ENCODE data around the gene RNGTT.
"Not testable (repeated sequence)": the region's sequence is repeated elsewhere in the genome, so short reads cannot be mapped to it uniquely, and the experiment has no call there.

RNGTT gene

DNA sequence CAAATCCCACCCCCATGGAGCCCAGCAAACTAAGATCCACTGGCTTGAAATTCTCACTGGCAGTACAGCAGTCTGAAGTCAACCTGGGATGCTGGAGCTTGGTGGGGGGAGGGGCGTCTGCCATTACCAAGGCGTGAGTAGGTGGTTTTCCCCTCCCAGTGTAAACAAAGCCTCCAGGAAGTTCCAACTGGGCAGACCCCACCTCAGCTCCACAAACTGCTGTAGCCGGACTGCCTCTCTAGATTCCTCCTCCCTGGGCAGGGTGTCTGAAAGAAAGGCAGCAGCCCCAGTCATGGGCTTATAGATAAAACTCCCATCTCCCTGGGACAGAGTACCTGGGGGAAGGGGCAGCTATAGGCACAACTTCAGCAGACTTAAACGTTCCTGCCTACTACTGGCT lies 135.8 kb downstream of the RNGTT start:
- H3K4me1 ChIP-seq (ENCODE audit: control insufficient read depth, insufficient read depth, low read length, poor library complexity, severe bottlenecking); H3K36me3 ChIP-seq (ENCODE audit: control insufficient read depth, insufficient read depth, low read length); H3K9me3 ChIP-seq (ENCODE audit: control insufficient read depth, low read length); H3K27ac ChIP-seq (ENCODE audit: insufficient read depth, low read length, poor library complexity, severe bottlenecking); H3K4me3 ChIP-seq (ENCODE audit: insufficient read depth, low read depth, low read length, poor library complexity, severe bottlenecking); DNase-seq; H3K27me3 ChIP-seq (replicated peaks; ENCODE audit: control insufficient read depth, insufficient read depth, low read length, poor library complexity, severe bottlenecking): not testable (repeated sequence)

GRCh38 chr6:88825856-88826255 lies 137.6 kb downstream of the RNGTT start:
- no peak for DNase-seq
- Histone ChIP-seq H3K4me1 (ENCODE audit: control insufficient read depth, insufficient read depth, low read length, poor library complexity, severe bottlenecking) (no peaks in the 10 kb centered on the region), H3K9me3 (ENCODE audit: control insufficient read depth, low read length) (no peaks in the 10 kb centered on the region), H3K36me3 (ENCODE audit: control insufficient read depth, insufficient read depth, low read length) (peaks cover 3% of the 10 kb centered on the region), H3K27ac (ENCODE audit: insufficient read depth, low read length, poor library complexity, severe bottlenecking) (no peak overlapping the region), H3K27me3 (replicated peaks; ENCODE audit: control insufficient read depth, insufficient read depth, low read length, poor library complexity, severe bottlenecking) (no peaks in the 10 kb centered on the region), H3K4me3 (ENCODE audit: insufficient read depth, low read depth, low read length, poor library complexity, severe bottlenecking) (no peak overlapping the region)

GRCh38 chr6:88823998-88824397 lies 139.4 kb downstream of the RNGTT start:
- Histone ChIP-seq H3K27ac (ENCODE audit: insufficient read depth, low read length, poor library complexity, severe bottlenecking) (no peak overlapping the region), H3K36me3 (ENCODE audit: control insufficient read depth, insufficient read depth, low read length) (peaks cover 3% of the 10 kb centered on the region), H3K4me1 (ENCODE audit: control insufficient read depth, insufficient read depth, low read length, poor library complexity, severe bottlenecking) (no peaks in the 10 kb centered on the region), H3K4me3 (ENCODE audit: insufficient read depth, low read depth, low read length, poor library complexity, severe bottlenecking) (no peak overlapping the region), H3K9me3 (ENCODE audit: control insufficient read depth, low read length) (no peaks in the 10 kb centered on the region), H3K27me3 (replicated peaks; ENCODE audit: control insufficient read depth, insufficient read depth, low read length, poor library complexity, severe bottlenecking) (no peaks in the 10 kb centered on the region)
- no peak for DNase-seq

DNA sequence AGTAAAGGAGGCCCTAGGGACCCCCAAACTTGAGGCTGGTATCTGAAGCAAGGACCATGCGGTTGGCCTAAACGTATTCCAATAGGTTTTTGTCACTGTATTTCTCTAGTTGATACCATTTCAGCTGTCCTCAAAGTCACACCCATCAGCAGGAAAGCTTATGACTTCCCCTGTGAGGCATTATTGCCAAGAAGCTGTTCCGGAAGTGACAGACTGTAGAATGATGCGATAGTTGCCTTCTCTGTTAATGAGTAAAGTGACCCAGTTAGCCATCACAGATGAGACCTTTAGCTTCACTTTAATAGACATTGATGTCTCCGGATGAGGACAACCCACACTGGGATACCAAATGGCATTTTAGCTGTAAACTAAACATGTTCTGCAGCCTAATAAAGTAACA lies 147.9 kb downstream of the RNGTT start:
- Histone ChIP-seq H3K27me3 (replicated peaks; ENCODE audit: control insufficient read depth, insufficient read depth, low read length, poor library complexity, severe bottlenecking) (no peaks in the 10 kb centered on the region), H3K27ac (ENCODE audit: insufficient read depth, low read length, poor library complexity, severe bottlenecking) (no peak overlapping the region), H3K36me3 (ENCODE audit: control insufficient read depth, insufficient read depth, low read length) (no peaks in the 10 kb centered on the region), H3K4me1 (ENCODE audit: control insufficient read depth, insufficient read depth, low read length, poor library complexity, severe bottlenecking) (no peaks in the 10 kb centered on the region), H3K4me3 (ENCODE audit: insufficient read depth, low read depth, low read length, poor library complexity, severe bottlenecking) (no peak overlapping the region), H3K9me3 (ENCODE audit: control insufficient read depth, low read length) (no peaks in the 10 kb centered on the region)
- no peak for DNase-seq

DNA sequence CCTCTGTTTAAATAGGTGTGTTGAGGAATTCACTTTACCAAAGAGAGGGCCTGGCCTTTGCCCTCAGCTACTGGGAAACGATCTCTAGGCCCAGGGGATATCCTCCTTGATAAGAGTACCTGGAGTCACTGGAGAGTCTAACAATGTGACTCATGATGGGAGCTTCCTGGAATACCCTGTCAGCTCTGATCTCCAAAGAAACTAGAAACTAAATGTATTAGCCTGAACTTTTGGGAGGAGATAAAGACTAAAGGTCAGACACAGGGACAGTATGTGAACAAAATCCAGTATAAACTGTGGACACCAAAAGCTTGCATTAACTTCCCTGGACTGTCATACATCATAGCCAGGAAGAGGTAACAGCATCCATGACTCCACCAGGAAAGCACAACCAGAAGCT lies 148.5 kb downstream of the RNGTT start:
- H3K27me3 ChIP-seq (replicated peaks; ENCODE audit: control insufficient read depth, insufficient read depth, low read length, poor library complexity, severe bottlenecking): no peaks in the 10 kb centered on the region
- no peaks in the 10 kb centered on the region for H3K36me3 ChIP-seq (ENCODE audit: control insufficient read depth, insufficient read depth, low read length)
- no peaks in the 10 kb centered on the region for H3K9me3 ChIP-seq (ENCODE audit: control insufficient read depth, low read length)
- no peaks in the 10 kb centered on the region for H3K4me1 ChIP-seq (ENCODE audit: control insufficient read depth, insufficient read depth, low read length, poor library complexity, severe bottlenecking)
- no peak overlapping the region for H3K4me3 ChIP-seq (ENCODE audit: insufficient read depth, low read depth, low read length, poor library complexity, severe bottlenecking)
- H3K27ac ChIP-seq (ENCODE audit: insufficient read depth, low read length, poor library complexity, severe bottlenecking): no peak overlapping the region
- DNase-seq: no peak

GRCh38 chr6:88813045-88813444 lies 150.4 kb downstream of the RNGTT start:
- Histone ChIP-seq H3K4me1 (ENCODE audit: control insufficient read depth, insufficient read depth, low read length, poor library complexity, severe bottlenecking) (no peaks in the 10 kb centered on the region), H3K4me3 (ENCODE audit: insufficient read depth, low read depth, low read length, poor library complexity, severe bottlenecking) (no peak overlapping the region), H3K36me3 (ENCODE audit: control insufficient read depth, insufficient read depth, low read length) (no peaks in the 10 kb centered on the region), H3K9me3 (ENCODE audit: control insufficient read depth, low read length) (no peaks in the 10 kb centered on the region), H3K27me3 (replicated peaks; ENCODE audit: control insufficient read depth, insufficient read depth, low read length, poor library complexity, severe bottlenecking) (no peaks in the 10 kb centered on the region), H3K27ac (ENCODE audit: insufficient read depth, low read length, poor library complexity, severe bottlenecking) (no peak overlapping the region)
- DNase-seq: no peak

DNA sequence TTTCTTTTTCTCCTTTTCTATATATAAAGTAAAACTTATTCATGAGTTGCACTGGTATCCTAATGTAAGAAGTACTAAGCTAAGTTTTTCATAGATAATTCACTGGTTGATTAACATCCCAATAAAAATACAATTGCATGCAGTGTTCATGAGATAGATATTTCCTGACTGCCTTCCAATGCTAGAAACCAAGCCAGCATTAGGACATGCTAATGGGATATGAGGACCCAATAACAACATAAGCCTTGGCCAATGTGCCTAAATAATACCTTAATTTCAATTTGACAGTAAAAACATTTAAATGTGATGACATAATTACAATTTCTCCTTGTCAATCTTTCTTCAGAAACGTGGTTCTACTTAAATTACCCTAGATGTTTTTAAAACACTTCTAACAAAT lies 152.7 kb downstream of the RNGTT start:
- Histone ChIP-seq H3K27me3 (replicated peaks; ENCODE audit: control insufficient read depth, insufficient read depth, low read length, poor library complexity, severe bottlenecking) (no peaks in the 10 kb centered on the region), H3K4me3 (ENCODE audit: insufficient read depth, low read depth, low read length, poor library complexity, severe bottlenecking) (no peak overlapping the region)
- DNase-seq: no peak

DNA sequence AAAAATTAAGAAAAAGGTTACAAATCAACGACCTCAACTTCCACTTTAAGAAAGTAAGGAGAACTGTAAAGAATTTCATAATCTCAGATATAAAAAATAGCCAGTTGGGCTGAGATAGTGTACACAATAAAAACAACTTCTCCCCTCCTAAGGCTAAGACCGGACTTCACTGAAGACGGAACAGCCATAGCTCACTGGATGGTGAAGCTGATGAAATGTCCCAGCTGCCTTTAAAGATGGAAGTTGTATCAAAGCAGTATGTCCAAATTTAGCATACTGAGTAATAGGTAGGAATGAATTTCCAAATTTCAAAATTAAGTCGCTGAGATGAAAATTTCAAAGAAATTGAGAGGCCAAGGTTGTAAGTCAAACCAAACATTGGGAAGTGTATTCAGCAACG lies 153.3 kb downstream of the RNGTT start:
- Histone ChIP-seq H3K27ac (ENCODE audit: insufficient read depth, low read length, poor library complexity, severe bottlenecking) (no peak overlapping the region), H3K27me3 (replicated peaks; ENCODE audit: control insufficient read depth, insufficient read depth, low read length, poor library complexity, severe bottlenecking) (no peaks in the 10 kb centered on the region), H3K4me3 (ENCODE audit: insufficient read depth, low read depth, low read length, poor library complexity, severe bottlenecking) (no peak overlapping the region), H3K36me3 (ENCODE audit: control insufficient read depth, insufficient read depth, low read length) (no peaks in the 10 kb centered on the region), H3K4me1 (ENCODE audit: control insufficient read depth, insufficient read depth, low read length, poor library complexity, severe bottlenecking) (no peaks in the 10 kb centered on the region), H3K9me3 (ENCODE audit: control insufficient read depth, low read length) (no peaks in the 10 kb centered on the region)
- DNase-seq: no peak

More for the DNA sequence above, 152.7 kb downstream of the RNGTT start:
- Histone ChIP-seq H3K27ac (ENCODE audit: insufficient read depth, low read length, poor library complexity, severe bottlenecking) (no peak overlapping the region), H3K9me3 (ENCODE audit: control insufficient read depth, low read length) (no peaks in the 10 kb centered on the region), H3K36me3 (ENCODE audit: control insufficient read depth, insufficient read depth, low read length) (no peaks in the 10 kb centered on the region), H3K4me1 (ENCODE audit: control insufficient read depth, insufficient read depth, low read length, poor library complexity, severe bottlenecking) (no peaks in the 10 kb centered on the region)

DNA sequence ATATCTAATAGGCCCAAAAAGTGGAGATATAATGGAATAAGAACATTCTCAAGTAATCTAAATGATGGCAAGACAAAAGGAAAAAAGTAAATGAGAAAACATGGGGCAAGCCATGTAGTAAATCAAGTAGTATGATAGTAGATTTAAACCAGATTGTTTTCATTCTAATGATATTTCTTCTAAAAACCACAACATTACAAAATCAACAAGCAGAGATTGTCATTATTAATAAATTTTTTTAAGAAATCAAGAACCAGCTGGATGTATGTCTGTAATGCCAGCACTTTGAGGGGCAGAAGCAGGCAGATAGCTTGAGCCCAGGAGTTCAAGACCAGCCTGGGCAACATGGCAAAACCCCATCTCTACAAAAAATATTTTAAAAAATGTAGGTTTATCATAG lies 155.0 kb downstream of the RNGTT start:
- Histone ChIP-seq H3K27me3 (replicated peaks; ENCODE audit: control insufficient read depth, insufficient read depth, low read length, poor library complexity, severe bottlenecking) (no peaks in the 10 kb centered on the region), H3K4me1 (ENCODE audit: control insufficient read depth, insufficient read depth, low read length, poor library complexity, severe bottlenecking) (no peaks in the 10 kb centered on the region), H3K4me3 (ENCODE audit: insufficient read depth, low read depth, low read length, poor library complexity, severe bottlenecking) (no peak overlapping the region), H3K36me3 (ENCODE audit: control insufficient read depth, insufficient read depth, low read length) (no peaks in the 10 kb centered on the region), H3K9me3 (ENCODE audit: control insufficient read depth, low read length) (no peaks in the 10 kb centered on the region), H3K27ac (ENCODE audit: insufficient read depth, low read length, poor library complexity, severe bottlenecking) (no peak overlapping the region)
- DNase-seq: no peak

GRCh38 chr6:88807622-88808021 lies 155.8 kb downstream of the RNGTT start:
- H3K9me3 ChIP-seq (ENCODE audit: control insufficient read depth, low read length): no peaks in the 10 kb centered on the region
- H3K27ac ChIP-seq (ENCODE audit: insufficient read depth, low read length, poor library complexity, severe bottlenecking): no peak overlapping the region
- H3K4me3 ChIP-seq (ENCODE audit: insufficient read depth, low read depth, low read length, poor library complexity, severe bottlenecking): no peak overlapping the region
- no peak for DNase-seq
- H3K27me3 ChIP-seq (replicated peaks; ENCODE audit: control insufficient read depth, insufficient read depth, low read length, poor library complexity, severe bottlenecking): no peaks in the 10 kb centered on the region
- no peaks in the 10 kb centered on the region for H3K4me1 ChIP-seq (ENCODE audit: control insufficient read depth, insufficient read depth, low read length, poor library complexity, severe bottlenecking)
- H3K36me3 ChIP-seq (ENCODE audit: control insufficient read depth, insufficient read depth, low read length): no peaks in the 10 kb centered on the region

GRCh38 chr6:88806728-88807127 lies 156.7 kb downstream of the RNGTT start:
- DNase-seq: no peak
- Histone ChIP-seq H3K9me3 (ENCODE audit: control insufficient read depth, low read length) (no peaks in the 10 kb centered on the region), H3K27ac (ENCODE audit: insufficient read depth, low read length, poor library complexity, severe bottlenecking) (no peak overlapping the region), H3K36me3 (ENCODE audit: control insufficient read depth, insufficient read depth, low read length) (no peaks in the 10 kb centered on the region), H3K4me1 (ENCODE audit: control insufficient read depth, insufficient read depth, low read length, poor library complexity, severe bottlenecking) (no peaks in the 10 kb centered on the region), H3K27me3 (replicated peaks; ENCODE audit: control insufficient read depth, insufficient read depth, low read length, poor library complexity, severe bottlenecking) (no peaks in the 10 kb centered on the region), H3K4me3 (ENCODE audit: insufficient read depth, low read depth, low read length, poor library complexity, severe bottlenecking) (no peak overlapping the region)

All from effector memory CD4-positive, alpha-beta T cell (primary cell).